ENCODE results near the gene KNTC1.

DNA sequence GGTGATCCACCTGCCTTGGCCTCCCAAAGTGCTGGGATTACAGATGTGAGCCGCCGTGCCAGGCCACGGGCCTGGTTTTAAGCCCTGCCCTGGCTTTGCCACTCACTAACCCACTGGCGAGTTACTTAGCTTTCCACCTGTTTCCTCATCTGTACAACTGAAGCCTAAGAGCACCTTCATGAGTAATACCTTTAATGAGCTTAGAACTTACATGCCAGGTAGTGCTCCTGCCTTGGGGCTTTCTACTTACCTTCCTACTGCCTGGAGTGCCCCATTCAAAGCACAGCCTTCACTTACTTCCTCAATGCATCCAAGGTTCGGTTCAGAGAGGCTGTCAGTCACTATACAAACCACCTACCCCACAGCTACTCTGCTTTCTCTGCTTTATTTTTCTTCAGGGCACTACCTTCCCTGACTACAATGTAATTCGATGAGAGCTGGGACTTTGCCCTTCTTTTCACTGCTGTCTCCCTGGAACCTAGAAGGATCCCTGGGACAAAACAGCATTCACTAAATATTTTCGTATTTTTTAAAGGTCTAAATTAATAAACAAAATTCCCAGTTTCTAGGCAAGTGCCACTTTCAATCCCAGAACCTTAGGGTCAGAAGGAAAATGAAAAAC, 40.1 kb upstream of the KNTC1 start:
- TF ChIP-seq, protein P1, sequence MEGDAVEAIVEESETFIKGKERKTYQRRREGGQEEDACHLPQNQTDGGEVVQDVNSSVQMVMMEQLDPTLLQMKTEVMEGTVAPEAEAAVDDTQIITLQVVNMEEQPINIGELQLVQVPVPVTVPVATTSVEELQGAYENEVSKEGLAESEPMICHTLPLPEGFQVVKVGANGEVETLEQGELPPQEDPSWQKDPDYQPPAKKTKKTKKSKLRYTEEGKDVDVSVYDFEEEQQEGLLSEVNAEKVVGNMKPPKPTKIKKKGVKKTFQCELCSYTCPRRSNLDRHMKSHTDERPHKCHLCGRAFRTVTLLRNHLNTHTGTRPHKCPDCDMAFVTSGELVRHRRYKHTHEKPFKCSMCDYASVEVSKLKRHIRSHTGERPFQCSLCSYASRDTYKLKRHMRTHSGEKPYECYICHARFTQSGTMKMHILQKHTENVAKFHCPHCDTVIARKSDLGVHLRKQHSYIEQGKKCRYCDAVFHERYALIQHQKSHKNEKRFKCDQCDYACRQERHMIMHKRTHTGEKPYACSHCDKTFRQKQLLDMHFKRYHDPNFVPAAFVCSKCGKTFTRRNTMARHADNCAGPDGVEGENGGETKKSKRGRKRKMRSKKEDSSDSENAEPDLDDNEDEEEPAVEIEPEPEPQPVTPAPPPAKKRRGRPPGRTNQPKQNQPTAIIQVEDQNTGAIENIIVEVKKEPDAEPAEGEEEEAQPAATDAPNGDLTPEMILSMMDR (IDR thresholded peaks at IDR 0.05): no peak
- TF ChIP-seq POLR2AphosphoS5 (IDR thresholded peaks at IDR 0.05): no peak
